Spleen (tissue), 7 donors: ENCODE measurements around the gene CD9.

Experiments
- CTCF ChIP-seq, 11 experiments: fragments of 200-600 bp in 7 of 11; fragments of 450-650 bp in 4 of 11; sonication (generic) in 4 of 11; IDR thresholded peaks in 8 of 11; conservative IDR thresholded peaks in 3 of 11; 1 replicate in 7 of 11; 2 replicates in 4 of 11; pipeline versions ENCODE4 v1.4.0 to v1.8.0; 2016 to 2021; ENCODE audit warnings: antibody characterized with exemption in 11 of 11, inconsistent platforms in 4 of 11, mild to moderate bottlenecking in 1 of 11
- POLR2A ChIP-seq, 3 donors: fragments of 450-650 bp; IDR thresholded peaks; one replicate each; pipeline ENCODE4 v1.5.1; 2017; ENCODE audit warnings: antibody characterized with exemption in 3 of 3, mild to moderate bottlenecking in 1 of 3
- POLR2AphosphoS5 ChIP-seq, 3 donors: sonication (generic); formaldehyde crosslinking; IDR thresholded peaks; one replicate each; pipeline ENCODE4 v1.5.1; 2017; ENCODE audit warnings: antibody characterized with exemption in 3 of 3
- donor health status: DM: no; HTN: no; CAD: no; lungs with moderate emphysema.
- donor health status: DM: no; HTN: no; CAD: no.
- donor health status: DM: no; HTN: no; CAD: no.

- TF ChIP-seq CTCF (IDR thresholded peaks at IDR 0.05 in 8 of 11, conservative IDR thresholded peaks at IDR 0.05 in 3 of 11) (no peak), POLR2A (IDR thresholded peaks at IDR 0.05) (no peak), POLR2AphosphoS5 (IDR thresholded peaks at IDR 0.05) (no peak)
Observed at GRCh38 chr12:6226002-6226678, 25.9 kb downstream of the CD9 start.
